Hematopoietic multipotent progenitor cell treated with erythropoietin and hydrocortisone succinate and interleukin-3 and kit ligand, for 8 days (in vitro differentiated cells): ENCODE results near the gene DIDO1.

ENCODE experiments used
- DNase-seq: peaks from one replicate; pipeline ENCODE4 v3.0.0-alpha.2; 2015

DIDO1 gene

DNA sequence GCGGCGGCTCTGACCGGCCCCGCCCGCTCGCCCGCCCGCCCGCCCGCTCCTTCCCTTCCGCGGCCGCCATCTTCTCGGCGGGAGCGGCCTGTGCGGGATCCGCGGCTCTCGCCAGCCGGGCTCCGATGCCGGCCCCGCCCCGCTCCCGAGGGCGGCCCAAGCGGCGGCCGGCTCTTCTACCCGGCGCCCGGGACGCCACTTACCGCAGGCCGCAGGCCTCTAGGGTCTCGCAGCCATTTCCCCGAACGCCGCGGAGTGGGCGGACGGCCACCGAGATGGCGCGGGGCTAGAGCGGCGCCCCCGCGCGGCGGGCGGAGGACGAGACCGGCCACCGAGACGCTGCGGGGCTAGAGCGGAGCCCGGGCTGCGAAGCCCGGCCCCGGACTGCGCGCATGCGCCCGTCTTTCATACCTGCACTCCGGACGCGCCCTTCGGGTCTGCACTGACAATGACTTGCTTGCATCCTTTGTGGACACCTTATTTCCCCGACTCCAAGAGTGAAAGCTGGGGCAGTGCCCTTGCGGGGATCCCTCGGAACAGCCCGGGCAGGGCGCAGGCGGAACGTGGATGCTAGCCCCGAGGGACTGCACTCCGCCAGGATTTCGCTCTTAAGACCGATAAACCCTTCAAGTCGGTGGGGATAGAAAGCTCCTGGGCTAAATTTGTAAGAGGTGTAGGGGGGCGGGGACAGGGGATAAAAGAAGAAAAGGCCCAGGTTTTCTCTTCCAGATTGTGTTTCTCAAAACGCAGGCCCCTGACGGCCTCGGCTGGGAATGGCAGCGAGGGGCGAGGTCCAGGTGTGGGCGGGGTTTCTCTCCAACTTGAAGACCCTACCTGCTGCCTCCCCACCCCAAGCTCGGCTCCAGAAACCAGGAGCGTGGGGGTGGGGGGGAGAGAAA is at the start of gene DIDO1:
Gene DIDO1, minus strand, starts transcription at position 277 of the 899 bp plus-strand sequence.
- peak; percentile 83 for DNase-seq

DNA sequence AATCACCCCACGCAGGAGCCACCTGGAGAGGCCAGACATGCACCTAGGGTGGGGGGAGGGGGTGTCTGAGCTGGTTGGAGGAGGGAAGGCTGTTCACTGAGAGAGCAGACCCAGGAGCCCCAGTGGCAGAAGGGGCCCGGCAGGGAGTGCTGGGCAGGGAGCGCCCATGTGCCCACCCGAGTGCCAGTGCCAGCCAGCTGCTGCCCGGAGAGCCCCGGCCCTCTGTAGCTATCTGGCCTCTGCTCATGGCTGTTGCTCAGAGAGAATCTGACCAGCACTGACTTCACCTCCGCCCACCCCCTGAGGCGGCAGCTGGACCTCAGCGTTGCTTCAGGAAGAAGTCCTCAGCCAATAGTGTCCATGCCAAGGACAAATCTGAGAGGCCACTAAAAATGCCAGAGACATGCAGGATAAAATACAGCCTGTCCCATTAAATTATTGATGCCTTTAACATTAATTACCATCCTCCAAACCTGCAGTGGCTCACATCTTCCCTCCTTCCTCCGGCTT is 49.0 kb upstream of the DIDO1 start:
- DNase-seq: no peak

DNA sequence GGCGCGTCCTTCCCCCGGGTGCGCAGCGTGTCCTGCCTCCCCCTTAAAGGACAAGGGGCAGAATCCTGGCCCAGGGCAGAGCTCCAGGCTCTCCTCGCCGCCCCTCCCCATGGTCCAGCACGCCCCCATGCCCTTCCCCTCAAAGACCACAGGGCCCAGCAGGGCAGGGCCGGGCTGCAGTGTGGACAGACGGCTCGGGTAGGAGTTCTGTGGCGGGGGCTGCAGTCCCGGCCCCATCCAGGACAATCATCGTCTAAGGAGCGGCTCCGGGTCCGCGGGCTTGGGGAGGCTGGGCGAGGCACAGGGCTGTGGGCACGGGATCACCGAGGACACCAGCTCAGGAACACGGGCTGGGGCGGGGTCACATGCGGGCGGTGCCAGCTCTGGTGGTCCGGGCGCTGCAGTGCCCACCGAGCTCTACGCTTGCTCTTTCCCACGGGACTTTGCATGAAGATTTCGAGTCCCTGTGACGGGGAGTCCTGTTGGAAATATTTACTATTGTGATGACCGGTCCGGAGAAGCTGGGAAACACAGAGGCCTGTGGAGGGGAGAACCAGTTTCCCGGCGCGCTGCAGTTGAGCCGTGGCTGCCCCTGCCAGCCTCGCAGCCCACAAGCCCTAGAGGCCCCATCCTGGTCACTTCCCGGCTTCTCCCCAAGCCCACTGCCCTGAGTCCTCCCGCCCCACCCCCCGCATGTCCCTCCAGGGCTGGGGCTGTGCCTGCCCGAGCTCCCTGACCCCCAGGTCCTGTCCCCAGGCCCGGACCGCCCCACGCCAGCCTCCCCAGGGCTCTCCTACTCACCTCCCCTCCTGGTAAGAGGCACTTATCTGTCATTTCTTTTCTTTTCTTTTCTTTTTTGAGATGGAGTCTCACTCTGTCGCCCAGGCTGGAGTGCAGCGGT is 46.8 kb upstream of the DIDO1 start:
- DNase-seq: no peak

DNA sequence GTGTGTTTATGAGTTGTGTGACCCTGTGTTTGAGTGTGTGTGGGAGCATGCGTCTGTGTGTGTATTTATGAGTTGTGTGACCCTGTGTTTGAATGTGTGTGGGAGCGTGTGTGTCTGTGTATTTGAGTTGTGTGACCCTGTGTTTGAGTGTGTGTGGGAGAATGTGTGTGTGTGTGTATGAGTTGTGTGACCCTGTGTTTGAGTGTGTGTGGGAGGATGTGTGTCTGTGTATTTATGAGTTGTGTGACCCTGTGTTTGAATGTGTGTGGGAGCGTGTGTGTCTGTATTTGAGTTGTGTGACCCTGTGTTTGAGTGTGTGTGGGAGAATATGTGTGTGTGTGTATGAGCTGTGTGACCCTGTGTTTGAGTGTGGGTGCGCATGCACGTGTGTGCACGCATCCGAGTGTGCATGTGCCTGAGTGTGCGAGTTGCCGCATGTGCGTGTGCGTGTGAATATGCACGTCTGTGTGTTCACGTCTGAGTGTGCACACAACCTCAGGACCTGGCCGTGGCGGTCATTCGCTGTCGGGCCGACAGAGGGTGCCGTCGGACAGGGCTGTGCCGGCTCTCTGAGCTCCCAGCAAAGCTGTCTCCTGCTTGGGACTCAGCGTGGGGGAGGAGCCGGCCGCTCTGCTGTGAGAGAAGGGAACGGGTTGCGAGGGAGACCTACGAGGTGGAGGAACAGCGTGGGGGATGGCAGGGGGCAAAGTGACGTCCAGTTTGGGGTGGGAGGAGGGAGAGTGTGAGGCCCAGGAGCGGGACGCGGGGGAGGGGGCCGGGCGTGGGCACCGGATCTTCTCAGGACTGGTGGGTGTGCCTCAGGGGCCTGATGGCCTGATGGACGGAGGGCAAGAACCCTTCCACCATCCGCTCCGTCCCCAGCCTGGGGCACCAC is 45.9 kb upstream of the DIDO1 start:
- DNase-seq: peak; percentile 79

DNA sequence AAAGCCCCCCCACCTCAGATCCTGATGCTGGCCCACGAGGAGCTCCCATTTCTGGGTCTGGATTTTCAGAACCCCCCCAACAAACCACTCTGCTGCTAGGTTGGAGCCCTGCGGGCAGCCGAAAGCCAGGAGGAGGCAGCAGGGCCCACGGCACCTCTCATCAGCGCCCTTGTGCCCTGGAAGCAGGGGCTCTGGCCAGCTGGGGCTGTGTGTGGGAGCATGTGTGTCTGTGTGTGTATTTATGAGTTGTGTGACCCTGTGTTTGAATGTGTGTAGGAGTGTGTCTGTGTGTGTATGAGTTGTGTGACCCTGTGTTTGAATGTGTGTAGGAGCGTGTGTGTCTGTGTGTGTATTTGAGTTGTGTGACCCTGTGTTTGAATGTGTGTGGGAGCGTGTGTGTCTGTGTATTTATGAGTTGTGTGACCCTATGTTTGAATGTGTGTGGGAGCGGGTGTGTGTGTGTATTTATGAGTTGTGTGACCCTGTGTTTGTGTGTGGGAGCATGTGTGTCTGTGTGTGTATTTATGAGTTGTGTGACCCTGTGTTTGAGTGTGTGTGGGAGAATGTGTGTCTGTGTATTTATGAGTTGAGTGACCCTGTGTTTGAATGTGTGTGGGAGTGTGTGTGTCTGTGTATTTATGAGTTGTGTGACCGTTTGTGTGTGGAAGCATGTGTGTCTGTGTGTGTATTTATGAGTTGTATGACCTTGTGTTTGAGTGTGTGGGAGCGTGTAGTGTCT is 45.1 kb upstream of the DIDO1 start:
- DNase-seq: no peak

DNA sequence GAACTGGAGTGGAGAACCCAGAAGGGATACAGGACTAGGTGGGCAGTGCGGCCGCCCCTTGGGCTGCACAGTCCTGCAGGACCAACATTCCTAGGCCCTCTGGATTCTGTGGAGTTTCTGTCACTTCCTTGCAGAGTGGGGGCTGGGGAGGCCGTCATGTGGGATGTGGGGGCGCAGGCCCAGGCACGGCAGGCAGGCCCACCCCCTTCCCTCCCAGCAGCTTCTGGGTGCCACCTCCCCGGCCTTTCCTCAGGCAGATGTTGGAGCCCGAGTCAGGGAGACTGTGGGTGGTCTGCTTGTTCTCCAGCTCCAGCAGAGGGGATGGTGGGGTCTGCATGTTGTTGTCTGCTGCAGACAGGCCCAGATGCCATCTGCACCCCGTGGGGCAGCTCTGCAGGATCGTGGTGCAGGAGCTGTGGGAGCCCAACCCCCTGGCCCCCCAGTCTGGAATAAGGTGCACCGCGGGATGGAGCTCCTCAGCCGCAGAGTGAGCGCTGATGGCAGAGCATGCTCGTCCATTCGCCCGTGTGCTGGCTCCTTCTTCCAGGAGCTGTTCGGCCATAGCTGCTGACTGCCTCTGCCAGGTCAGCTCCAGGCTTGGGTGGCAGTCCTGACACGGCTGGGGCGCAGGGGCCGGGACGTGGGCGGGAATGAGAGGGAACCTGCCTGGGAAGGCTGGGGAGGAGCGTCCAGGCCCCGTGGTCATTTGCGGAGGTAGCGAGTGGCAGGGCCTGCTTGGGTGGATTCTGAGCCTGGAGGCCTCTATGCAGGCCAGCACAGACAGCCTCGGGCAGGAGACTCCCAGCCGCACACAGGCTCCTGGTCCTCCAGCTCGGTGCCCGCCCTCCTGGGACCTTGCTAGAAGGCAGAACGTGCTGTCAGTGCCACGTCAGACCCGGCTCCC is 44.3 kb upstream of the DIDO1 start:
- no peak for DNase-seq

DNA sequence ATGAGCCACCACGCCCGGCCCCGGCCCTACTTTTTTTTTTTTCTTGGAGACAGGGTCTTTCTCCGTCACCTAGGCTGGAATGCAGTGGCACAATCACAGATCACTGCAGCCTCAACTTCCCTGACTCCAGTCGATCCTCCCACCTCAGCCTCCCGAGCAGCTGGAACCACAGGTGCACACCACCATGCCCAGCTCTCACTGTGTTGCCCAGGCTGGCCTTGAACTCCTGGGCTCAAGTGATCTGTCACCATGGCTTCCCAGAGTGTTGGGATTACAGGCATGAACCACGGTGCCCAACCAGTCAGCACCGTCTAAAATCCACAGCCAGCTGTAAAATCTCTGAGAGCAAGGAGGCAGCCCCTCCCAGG is 43.6 kb upstream of the DIDO1 start:
- DNase-seq: no peak

DNA sequence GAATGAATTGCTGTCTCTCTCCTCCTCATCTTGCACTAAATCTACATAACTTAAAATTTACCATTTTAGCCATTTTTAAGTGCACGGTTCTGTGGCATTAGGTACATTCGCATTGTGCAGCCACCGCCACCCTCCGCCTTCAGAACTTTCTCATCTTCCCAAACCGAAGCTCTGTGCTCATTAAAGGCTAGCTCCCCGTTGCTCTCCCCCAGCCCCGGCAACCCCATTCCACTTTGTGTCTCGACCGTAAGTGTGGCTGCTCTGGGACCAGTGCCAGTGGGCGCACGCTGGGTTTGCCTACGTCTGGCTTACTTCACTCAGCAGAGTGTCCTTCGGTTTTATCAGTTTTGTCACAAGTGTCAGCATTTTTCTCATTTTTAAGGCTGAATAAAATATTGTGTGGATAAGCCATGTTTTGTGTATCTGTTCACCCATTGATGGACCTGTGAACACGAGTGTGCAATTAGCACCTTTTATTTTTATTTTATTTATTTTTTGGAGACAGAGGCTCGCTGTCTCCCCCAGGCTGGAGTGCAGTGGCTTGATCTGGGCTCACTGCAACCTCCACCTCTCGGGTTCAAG is 43.0 kb upstream of the DIDO1 start:
- peak; percentile 16 for DNase-seq

DNA sequence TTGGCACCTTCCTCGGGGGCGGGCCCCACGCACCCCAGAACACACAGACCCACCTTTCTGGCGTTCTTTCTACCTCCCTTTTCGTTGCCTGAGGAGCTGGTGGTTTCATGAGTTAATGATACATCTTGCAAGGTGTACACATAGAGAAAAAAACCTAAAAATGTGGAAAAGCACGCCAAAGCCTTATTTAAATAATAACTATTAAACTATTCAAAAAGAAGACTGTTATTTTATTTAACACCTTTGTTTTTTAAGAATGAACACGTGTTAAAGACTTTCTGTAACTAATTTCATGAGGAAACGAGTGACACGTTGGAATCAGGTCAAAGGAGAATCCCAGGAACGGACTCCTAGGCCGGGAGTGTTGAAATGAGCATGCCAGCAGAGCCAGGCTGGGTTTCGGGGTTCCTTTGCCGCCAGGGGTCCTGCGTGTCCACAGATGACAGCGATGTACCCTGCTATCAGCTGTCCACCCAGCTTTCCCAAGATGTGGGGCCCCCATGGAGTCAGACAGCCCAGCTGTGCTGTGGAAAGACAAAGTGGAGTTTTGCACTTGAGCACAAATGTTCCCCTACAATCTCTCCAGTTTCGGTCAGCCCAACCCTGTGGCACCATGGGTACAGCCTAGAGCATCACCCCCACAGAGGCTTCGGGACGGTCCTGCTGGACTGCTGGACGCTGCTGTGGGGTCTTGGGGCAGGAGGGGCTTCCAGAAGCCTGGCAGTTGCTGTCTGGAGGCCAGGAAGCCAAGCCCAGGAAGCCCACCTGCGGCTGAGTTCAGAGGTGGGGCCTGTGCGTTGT is 42.3 kb upstream of the DIDO1 start:
- DNase-seq: no peak

DNA sequence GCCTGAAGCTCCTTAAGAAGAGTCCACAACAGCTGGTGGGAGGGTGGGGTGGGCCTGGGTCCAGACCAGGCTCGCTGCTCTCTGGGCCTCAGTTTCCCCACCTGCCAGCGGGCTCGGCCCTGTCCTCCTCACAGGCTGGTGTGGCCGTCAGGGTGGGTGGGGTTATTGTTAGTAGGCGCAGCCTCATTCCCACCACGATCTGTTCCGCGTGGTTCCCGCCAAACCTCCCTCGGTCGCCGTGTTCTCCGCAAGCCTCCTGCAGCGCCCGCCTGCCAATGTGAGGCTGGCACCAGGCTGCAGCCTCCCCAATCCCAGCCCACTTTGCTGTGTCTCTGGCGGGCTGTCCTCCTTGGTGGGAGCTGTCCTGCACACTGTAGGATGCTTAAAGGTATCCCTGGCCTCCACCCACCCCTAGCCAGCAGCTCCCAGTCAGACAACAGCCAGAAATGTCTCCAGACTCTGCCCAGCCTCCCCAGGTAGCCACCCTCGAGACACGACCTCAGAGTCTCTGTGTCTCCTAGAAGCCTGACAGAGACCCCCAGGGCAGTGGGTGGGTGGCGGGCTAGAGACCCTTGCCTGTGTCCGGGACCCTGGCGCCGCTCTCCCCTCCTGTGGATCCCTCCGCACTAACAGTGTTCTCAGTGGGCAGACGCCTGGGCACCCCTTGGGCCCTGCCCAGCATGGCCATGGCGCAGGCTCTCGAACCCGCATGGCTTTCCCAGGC is 41.5 kb upstream of the DIDO1 start:
- no peak for DNase-seq

DNA sequence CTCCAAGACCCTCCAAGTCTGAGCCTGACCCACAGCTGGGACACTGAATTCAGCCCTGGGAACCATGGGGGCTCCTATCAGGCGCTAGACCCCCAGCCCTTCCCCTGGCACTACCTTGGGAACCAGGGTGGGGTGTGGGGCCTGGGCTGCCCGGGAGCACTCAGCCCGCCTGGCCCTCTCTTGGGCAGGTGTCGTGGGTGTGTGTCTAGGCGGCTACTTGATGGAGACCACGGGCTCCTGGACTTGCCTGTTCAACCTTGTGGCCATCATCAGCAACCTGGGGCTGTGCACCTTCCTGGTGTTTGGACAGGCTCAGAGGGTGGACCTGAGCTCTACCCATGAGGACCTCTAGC is 40.8 kb upstream of the DIDO1 start:
- DNase-seq: no peak

DNA sequence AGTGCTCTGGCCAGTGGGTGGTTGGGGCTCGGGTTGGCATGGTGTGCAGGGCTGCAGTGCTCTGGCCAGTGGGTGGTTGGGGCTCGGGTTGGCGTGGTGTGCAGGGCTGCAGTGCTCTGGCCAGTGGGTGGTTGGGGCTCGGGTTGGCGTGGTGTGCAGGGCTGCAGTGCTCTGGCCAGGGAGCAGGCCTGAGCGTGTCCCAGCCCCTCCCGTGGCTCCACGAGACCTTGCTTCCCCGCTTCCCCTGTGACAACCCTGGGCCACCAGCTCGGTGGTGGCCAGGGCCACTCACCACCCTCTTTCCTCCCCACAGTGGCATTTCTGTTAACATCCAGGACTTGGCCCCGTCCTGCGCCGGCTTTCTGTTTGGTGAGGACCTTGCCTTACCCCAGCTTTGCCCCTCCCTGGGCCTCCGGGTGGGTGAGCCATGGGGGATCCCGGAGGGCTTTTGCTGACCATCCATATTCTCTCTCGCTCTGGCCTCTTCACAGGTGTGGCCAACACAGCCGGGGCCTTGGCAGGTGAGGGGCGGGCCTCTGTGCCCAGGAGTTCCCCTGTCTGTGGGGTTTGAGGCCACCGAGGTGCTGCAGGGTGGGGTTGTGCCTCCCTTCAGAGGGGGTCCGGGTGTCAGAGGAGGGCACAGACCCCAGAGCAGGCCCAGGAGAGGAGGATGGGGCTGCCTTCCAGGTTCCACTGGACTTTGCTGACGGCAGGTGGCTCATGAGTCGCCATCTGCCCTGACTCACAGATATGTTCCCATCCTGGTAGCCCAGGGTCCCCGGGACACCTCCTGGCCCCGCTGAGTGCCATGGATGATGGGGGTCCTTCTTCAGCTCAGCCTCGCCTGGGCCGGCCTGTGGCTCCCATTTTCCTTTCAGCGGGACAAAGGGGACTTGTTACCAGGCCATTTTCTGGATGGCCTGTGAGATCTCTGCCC is 40.2 kb upstream of the DIDO1 start:
- DNase-seq: no peak

DNA sequence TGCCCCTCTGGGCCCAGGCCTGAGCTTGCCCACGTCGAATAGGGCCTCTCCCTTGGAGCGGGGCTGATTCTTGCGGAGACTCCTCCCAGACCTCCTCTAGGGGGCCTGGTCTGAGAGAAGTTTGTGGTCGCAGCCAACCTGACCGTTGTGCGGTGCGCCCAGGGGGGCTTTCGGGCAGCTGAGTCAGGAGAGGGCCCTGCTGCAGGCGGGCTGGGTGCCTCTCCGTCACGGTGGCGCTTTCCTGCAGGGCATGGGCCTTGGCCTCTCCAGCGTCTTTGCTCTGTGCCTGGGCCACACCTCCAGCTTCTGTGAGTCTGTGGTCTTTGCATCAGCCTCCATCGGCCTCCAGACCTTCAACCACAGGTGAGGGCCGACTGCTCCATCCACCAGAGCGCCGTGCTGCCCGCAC is 39.1 kb upstream of the DIDO1 start:
- no peak for DNase-seq

DNA sequence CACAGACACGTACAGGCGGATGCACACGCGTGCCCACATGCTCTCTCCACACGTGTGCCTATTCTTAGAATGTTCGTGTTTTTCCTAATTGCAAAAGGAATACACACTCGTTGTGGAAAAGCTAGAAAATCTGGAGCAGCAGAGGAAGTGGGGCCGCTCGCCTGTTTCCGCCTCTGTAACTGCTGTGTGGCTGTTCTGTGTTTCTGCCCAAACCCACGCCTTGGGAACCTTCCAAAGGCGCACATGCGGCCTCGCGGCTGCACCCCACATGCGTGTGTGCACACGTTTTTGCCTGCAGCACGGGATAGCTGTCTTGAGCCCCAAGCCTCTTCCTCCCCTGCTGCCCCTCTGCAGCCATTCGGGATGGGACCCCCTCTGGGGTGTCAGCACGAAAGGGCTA is 38.4 kb upstream of the DIDO1 start:
- no peak for DNase-seq

DNA sequence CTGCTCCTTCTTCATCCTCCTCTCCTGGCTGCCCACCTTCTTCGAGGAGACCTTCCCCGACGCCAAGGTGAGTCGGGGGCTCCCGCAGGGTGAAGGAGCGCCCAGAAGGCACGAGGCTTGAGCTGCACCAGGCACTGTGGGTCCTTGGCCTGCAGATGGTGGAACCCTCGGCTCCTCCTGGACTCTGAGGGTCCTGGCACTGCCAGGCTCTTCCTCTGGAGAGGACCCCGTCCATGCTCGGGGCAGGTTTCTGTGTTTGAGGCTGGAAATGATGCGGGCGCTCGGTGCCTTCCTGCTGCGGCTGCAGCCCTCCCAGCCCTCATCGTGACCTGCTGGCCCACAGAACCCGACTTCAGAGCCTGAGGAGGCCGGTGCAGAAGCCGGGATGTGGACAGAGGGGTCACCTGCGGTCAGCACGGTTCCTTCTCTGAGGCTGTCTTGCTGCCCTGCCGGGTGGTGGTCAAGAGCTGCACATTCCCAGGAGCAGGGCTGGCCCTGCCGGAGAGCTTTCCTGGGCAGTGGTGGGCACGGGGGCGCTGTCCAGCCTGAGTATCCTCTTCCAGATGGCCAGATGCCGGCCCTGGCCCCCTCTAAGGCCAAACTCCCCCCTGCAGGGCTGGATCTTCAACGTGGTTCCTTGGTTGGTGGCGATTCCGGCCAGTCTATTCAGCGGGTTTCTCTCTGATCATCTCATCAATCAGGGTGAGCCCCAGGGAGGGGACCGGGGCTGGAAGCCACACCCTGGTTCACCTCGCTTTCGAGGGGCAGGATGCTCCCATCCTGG is 37.5 kb upstream of the DIDO1 start:
- no peak for DNase-seq

DNA sequence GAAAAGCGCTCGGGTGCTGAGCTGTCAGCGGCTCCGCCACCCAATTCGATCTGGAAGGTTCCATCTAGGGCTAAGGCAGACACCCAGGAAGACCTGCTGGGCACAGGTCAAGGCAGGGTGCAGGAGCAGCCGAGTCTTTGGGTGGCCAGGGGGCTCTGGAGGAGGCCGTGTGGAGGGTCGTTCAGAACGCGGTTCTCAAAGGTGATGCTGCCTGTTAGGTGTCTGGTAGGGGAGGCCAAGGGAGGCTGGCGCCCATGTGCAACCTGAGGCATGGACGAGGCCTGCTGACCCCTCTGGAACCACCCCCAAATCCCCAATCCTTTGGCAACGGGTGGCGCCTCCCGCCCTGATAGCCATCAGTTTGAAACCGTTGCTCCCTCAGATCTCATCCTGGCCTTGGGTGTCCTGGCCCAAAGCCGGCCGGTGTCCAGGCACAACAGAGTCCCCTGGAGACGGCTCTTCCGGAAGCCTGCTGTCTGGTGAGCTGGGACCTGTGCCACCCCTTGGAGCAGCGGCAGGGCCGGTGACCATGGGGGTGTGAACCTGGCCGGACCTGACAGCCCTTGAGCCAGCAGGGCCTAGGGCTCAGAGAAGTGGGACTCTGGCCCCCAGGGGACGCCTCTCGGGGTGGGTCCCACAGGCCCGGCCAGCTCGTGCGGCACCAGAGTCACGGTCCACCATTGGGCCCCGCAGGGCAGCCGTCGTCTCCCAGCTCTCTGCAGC is 36.7 kb upstream of the DIDO1 start:
- DNase-seq: no peak
